Measurements from ENCODE around the gene KLHL25. TPM values are rescaled to one million over a fixed set of nuclear protein-coding genes. Genes with fewer than 3 reads are reported as not detected.
"Not testable (repeated sequence)": the region's sequence is repeated elsewhere in the genome, so short reads cannot be mapped to it uniquely, and the experiment has no call there.

KLHL25 gene
- polyA plus RNA-seq, 2 of the 4 experiments (the other 2 are of a cell fraction), result 3.2 to 6.1 TPM

DNA sequence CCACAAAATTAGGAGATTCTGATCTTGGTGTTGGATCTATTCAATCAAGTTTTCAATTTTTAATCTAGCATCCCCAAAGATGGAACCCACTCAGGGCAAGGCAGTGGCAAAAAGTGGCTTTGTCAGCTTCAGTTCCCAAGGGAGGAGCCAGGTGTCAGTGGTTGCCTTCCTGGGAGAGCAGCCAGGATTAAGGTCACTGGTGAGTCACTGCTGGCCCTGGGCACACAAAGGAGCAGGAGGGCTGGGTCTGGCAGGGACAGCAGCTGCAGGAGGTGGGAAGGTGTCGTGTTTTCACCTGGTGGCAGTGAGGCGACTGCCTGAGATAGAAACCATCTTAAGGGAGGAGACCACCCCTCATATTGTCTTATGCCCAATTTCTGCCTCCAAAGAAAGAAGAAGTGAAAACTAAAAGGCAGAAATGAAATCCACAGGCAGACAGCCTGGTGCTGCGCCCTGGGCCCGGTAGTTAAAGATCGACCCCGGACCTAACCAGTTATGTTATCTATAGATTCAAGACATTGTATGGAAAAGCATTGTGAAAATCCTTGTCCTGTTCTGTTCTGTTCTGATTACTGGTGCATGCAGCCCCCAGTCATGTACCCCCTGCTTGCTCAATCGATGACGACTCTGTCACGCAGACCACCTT lies 5.9 kb upstream of the KLHL25 start:
- DNase-seq (ENCODE audit: low read depth in 1 of 2, low spot score in 1 of 2), result peak; percentile 87 to 91
- peak; percentile 98 for FAIRE-seq
- WGBS (ENCODE audit: missing lambda C conversion rate), result 56% methylated on average over 9 of the region's 9 CpGs
- H3K27ac ChIP-seq, result peak overlapping the region in 1 of 2 experiments; percentile 47; a peak in 3 of 6 replicates
- TF ChIP-seq POLR2A (IDR thresholded peaks at IDR 0.05; ENCODE audit: low read length) (no peak), TFCP2L1 (CRISPR knock-in tag; IDR thresholded peaks at IDR 0.05) (no peak), MAZ (IDR thresholded peaks at IDR 0.05; ENCODE audit: borderline replicate concordance, low read depth, low read length) (no peak), RNF2 (IDR thresholded peaks at IDR 0.05; ENCODE audit: borderline replicate concordance, low read depth) (no peak), POLR2AphosphoS2 (conservative IDR thresholded peaks at IDR 0.05; ENCODE audit: low read length) (no peak), SMC3 (IDR thresholded peaks at IDR 0.05) (peak; percentile 46; the same call in 2 of the 3 replicates), FOSL2 (IDR thresholded peaks at IDR 0.05) (peak; percentile 51; the same call in 1 of the 2 replicates), FOSL2 (CRISPR knock-in tag; IDR thresholded peaks at IDR 0.05) (peak; percentile 90), EHMT2 (IDR thresholded peaks at IDR 0.05; ENCODE audit: low read depth) (no peak), MAFK (IDR thresholded peaks at IDR 0.05; ENCODE audit: partially characterized antibody) (peak; percentile 56), RAD21 (conservative IDR thresholded peaks at IDR 0.05 in 1 of 2, IDR thresholded peaks at IDR 0.05 in 1 of 2) (peak; percentile 56 to 66), BHLHE40 (IDR thresholded peaks at IDR 0.05; ENCODE audit: low read depth, low read length) (no peak)
- TF ChIP-seq, protein P1, sequence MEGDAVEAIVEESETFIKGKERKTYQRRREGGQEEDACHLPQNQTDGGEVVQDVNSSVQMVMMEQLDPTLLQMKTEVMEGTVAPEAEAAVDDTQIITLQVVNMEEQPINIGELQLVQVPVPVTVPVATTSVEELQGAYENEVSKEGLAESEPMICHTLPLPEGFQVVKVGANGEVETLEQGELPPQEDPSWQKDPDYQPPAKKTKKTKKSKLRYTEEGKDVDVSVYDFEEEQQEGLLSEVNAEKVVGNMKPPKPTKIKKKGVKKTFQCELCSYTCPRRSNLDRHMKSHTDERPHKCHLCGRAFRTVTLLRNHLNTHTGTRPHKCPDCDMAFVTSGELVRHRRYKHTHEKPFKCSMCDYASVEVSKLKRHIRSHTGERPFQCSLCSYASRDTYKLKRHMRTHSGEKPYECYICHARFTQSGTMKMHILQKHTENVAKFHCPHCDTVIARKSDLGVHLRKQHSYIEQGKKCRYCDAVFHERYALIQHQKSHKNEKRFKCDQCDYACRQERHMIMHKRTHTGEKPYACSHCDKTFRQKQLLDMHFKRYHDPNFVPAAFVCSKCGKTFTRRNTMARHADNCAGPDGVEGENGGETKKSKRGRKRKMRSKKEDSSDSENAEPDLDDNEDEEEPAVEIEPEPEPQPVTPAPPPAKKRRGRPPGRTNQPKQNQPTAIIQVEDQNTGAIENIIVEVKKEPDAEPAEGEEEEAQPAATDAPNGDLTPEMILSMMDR (IDR thresholded peaks at IDR 0.05), result peak; percentile 33
- TF ChIP-seq, protein P2, sequence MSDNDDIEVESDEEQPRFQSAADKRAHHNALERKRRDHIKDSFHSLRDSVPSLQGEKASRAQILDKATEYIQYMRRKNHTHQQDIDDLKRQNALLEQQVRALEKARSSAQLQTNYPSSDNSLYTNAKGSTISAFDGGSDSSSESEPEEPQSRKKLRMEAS (IDR thresholded peaks at IDR 0.05), result no peak
- H3K9me3 ChIP-seq, result no peaks in the 10 kb centered on the region
- peaks cover 15% of the 10 kb centered on the region for H3K4me1 ChIP-seq
- H3K4me3 ChIP-seq, result no peak overlapping the region
- ChIA-PET POLR2A (interaction anchor here (0.6 to 1.1 kb wide), 2 partner anchors 40 to 42 kb away, joined by 3 read pairs; no protein-coding TSS in a partner anchor), CTCF (interaction anchor here (0.7 to 6.6 kb wide), 13 partner anchors 9 to 50 kb away, joined by 3 to 79 read pairs (median 4); no protein-coding TSS in a partner anchor)
- H3K4me2 ChIP-seq, result peak overlapping the region; percentile 53
- ATAC-seq, result peak; percentile 95 to 98

DNA sequence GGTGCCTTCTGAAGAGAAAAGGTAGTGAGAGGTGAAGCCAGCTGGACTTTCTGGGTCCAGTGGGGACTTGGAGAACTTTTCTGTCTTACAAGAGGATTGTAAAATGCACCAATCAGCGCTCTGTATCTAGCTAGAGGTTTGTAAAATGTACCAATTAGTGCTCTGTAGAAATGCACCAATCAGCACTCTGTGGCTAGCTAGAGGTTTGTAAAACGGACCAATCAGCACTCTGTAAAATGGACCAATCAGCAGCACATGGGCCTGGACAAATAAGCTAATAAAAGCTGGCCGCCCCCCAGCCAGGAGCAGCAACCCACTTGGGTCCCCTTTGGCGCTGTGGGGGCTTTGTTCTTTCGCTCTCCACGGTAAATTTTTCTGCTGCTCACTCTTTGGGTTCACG lies 1.6 kb upstream of the KLHL25 start:
- FAIRE-seq, H3K9me3 ChIP-seq, ATAC-seq, H3K27ac ChIP-seq, H3K4me3 ChIP-seq, H3K4me2 ChIP-seq, POLR2A ChIA-PET: not testable (repeated sequence)
- WGBS (ENCODE audit: missing lambda C conversion rate), result 86% methylated on average over 7 of the region's 7 CpGs
- peak; percentile 62 for TF ChIP-seq MAFK (IDR thresholded peaks at IDR 0.05; ENCODE audit: partially characterized antibody)
- CTCF ChIA-PET, result interaction anchor here (0.6 to 6.3 kb wide), 6 partner anchors 9 to 1327 kb away, joined by 3 to 43 read pairs (median 6); no protein-coding TSS in a partner anchor
- DNase-seq (ENCODE audit: low read depth in 1 of 2, low spot score in 1 of 2), result peak in 1 of 2 experiments; percentile 21
- H3K4me1 ChIP-seq, result peaks cover 27% of the 10 kb centered on the region

DNA sequence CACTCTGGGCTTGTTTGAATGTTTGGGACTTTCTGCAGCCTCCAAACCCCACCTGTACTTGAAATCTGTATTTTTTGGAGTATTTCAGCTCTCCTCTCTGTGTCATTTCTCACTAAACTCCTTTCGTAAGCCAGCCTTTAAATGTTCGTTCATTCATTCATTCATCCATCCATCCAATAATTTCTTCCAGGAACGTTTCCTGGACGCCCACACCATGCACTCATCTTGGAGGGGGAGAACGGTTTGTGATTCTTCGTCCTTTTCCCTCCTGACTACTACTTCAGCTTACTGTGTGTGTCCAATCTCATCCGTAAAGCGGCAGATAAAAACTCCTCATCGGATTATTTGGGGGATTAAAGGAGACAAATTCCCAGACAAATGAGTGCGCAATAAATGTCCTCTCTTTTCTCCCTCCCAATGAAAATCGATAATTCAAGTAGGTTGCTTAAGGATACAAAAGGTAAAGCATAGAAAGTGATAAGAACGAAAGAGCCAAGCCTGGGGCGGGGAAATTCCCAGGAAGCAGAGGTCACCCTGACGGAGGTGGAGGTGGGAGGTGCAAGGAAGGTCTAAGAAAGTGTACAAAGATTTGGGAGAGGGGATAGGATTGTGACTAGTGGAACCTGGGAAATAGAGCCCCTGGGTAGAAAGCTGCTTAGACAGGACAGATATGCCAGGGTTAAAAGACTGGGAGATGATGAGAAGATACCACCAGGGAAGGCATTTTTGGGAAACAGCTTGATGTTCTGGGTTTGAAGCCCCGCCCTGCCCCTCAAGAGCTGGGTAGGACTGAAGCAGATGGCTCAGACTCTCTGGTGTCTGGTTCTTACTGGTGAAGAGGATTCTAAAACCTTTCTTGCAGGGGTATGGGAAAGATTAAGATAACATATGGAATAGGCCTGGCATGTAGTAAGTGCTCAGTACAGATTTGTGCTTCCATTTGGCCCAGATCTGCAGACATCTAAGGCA lies 896 bp upstream of the KLHL25 start:
- FAIRE-seq (no peak), ATAC-seq (no peak), DNase-seq (ENCODE audit: low read depth in 1 of 2, low spot score in 1 of 2) (no peak)
- Histone ChIP-seq H3K4me1 (peaks cover 22% of the 10 kb centered on the region), H3K9me3 (no peaks in the 10 kb centered on the region), H3K27ac (peak overlapping the region; percentile 69 to 76), H3K4me3 (peak overlapping the region; percentile 47), H3K4me2 (peak overlapping the region; percentile 95)
- POLR2A ChIA-PET, result interaction anchor here (0.9 to 1.2 kb wide), 2 partner anchors 10 to 40 kb away, joined by 4 to 6 read pairs; no protein-coding TSS in a partner anchor
- CTCF ChIA-PET, result interaction anchor here (0.6 to 6.3 kb wide), 7 partner anchors 9 to 1328 kb away, joined by 3 to 43 read pairs (median 4); no protein-coding TSS in a partner anchor
- TF ChIP-seq MYC (IDR thresholded peaks at IDR 0.05; ENCODE audit: borderline replicate concordance, low read length) (no peak), CEBPB (IDR thresholded peaks at IDR 0.05) (no peak), RAD21 (conservative IDR thresholded peaks at IDR 0.05 in 1 of 2, IDR thresholded peaks at IDR 0.05 in 1 of 2) (no peak), HEYL (CRISPR knock-in tag; IDR thresholded peaks at IDR 0.05) (no peak), KDM5A (IDR thresholded peaks at IDR 0.05) (no peak), PHF8 (IDR thresholded peaks at IDR 0.05; ENCODE audit: borderline replicate concordance, low read depth) (no peak), RFX5 (IDR thresholded peaks at IDR 0.05) (no peak), ZSCAN20 (CRISPR knock-in tag; IDR thresholded peaks at IDR 0.05) (no peak), HOXB13 (CRISPR knock-in tag; IDR thresholded peaks at IDR 0.05; ENCODE audit: low read depth) (no peak), POLR2A (IDR thresholded peaks at IDR 0.05; ENCODE audit: low read length) (no peak), HOXB5 (CRISPR knock-in tag; IDR thresholded peaks at IDR 0.05) (no peak), JUNB (IDR thresholded peaks at IDR 0.05) (no peak), HES2 (IDR thresholded peaks at IDR 0.05) (no peak), MAFK (IDR thresholded peaks at IDR 0.05; ENCODE audit: partially characterized antibody) (no peak), FOSL2 (IDR thresholded peaks at IDR 0.05) (no peak), FOSL2 (CRISPR knock-in tag; IDR thresholded peaks at IDR 0.05) (no peak), EHF (CRISPR knock-in tag; IDR thresholded peaks at IDR 0.05) (no peak), HDAC2 (IDR thresholded peaks at IDR 0.05) (no peak)
- TF ChIP-seq, protein P3, sequence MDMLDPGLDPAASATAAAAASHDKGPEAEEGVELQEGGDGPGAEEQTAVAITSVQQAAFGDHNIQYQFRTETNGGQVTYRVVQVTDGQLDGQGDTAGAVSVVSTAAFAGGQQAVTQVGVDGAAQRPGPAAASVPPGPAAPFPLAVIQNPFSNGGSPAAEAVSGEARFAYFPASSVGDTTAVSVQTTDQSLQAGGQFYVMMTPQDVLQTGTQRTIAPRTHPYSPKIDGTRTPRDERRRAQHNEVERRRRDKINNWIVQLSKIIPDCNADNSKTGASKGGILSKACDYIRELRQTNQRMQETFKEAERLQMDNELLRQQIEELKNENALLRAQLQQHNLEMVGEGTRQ (IDR thresholded peaks at IDR 0.05), result no peak
- WGBS (ENCODE audit: missing lambda C conversion rate), result 51% methylated on average over 15 of the region's 15 CpGs

Measured in A549 (cell line).